ENCODE measurements around the gene CAPRIN1. TPM values are rescaled to one million over a fixed set of nuclear protein-coding genes. Genes with fewer than 3 reads are reported as not detected.

CAPRIN1 gene
- polyA plus RNA-seq, 1 of the 3 experiments (the other 2 are of a cell fraction) = 67.1 TPM

DNA sequence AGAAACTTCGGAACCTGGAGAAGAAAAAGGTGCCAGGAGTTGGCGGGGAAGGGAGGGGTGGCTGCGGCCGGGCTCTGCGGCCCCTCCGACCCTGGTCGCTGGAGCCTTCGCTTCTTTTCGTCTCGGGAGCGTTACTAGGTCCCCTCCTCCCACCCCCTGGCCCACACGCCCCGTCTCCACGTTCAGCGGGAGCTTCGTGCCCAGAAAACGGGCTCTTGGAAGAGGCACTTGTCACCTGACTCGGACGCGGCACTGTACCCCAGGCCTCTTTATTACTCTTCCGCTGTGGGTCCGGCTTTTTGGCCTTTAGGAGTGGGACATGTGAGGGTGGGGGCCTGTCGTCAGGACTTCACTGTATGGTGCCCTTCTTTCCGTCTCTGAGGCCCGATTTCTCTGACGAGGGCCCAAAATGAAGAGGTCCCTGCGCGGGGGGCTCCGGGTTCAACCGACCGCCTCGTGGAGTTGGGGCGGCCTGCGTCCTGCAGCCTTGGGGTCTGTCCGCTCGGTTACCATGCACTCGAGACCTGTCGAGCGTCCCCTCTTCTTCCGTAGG lies 1.2 kb downstream of the CAPRIN1 start:
- Histone ChIP-seq H3F3A (replicated peaks; ENCODE audit: insufficient read depth) (peaks cover 14% of the 10 kb centered on the region), H3K4me2 (peak overlapping the region; percentile 95)
- CTCF ChIA-PET = interaction anchor here (0.8 to 1.6 kb wide), 2 partner anchors 10 to 50 kb away, joined by 3 read pairs; no protein-coding TSS in a partner anchor

More for the DNA sequence above, 1.2 kb downstream of the CAPRIN1 start:
- WGBS (ENCODE audit: low lambda C conversion rate) = under 1% methylated on average over 26 of the region's 40 CpGs
- H3K4me3 ChIP-seq (ENCODE audit: low read depth in 2 of 2, low read length in 1 of 2) = peak overlapping the region; percentile 95
- DNase-seq = peak; percentile 44
- peaks cover 56% of the 10 kb centered on the region for H3K79me2 ChIP-seq (ENCODE audit: insufficient read depth)
- H3K9me3 ChIP-seq = no peaks in the 10 kb centered on the region
- H3K9me2 ChIP-seq = no peaks in the 10 kb centered on the region
- peak overlapping the region; percentile 97 for H3K27ac ChIP-seq (ENCODE audit: low read depth in 2 of 2, low read length in 1 of 2)
- H3K36me3 ChIP-seq (replicated peaks in 1 of 2; ENCODE audit: control insufficient read depth in 1 of 2, insufficient read depth in 2 of 2, low read length in 1 of 2) = peaks cover 26 to 45% of the 10 kb centered on the region in 2 experiments
- POLR2A ChIA-PET = interaction anchor here (1.0 kb wide), 1 partner anchor 108 kb away, joined by 4 read pairs; no protein-coding TSS in a partner anchor
- TF ChIP-seq ZBTB33 (IDR thresholded peaks at IDR 0.05; ENCODE audit: borderline replicate concordance, low read depth) (no peak), NRF1 (IDR thresholded peaks at IDR 0.05; ENCODE audit: low read depth, low read length) (no peak), FOSL2 (IDR thresholded peaks at IDR 0.05; ENCODE audit: borderline replicate concordance, low read depth) (no peak), TEAD4 (IDR thresholded peaks at IDR 0.05; ENCODE audit: borderline replicate concordance, insufficient read depth) (no peak), CTCF (IDR thresholded peaks at IDR 0.05) (no peak), CHD2 (IDR thresholded peaks at IDR 0.05; ENCODE audit: low read length, partially characterized antibody) (no peak), POLR2AphosphoS5 (IDR thresholded peaks at IDR 0.05; ENCODE audit: low read depth, low read length) (no peak), RXRA (IDR thresholded peaks at IDR 0.05; ENCODE audit: borderline replicate concordance, low read depth) (no peak), MXI1 (IDR thresholded peaks at IDR 0.05; ENCODE audit: low read depth, low read length) (no peak), RFX5 (IDR thresholded peaks at IDR 0.05; ENCODE audit: low read length) (no peak)
- TF ChIP-seq, protein P1, sequence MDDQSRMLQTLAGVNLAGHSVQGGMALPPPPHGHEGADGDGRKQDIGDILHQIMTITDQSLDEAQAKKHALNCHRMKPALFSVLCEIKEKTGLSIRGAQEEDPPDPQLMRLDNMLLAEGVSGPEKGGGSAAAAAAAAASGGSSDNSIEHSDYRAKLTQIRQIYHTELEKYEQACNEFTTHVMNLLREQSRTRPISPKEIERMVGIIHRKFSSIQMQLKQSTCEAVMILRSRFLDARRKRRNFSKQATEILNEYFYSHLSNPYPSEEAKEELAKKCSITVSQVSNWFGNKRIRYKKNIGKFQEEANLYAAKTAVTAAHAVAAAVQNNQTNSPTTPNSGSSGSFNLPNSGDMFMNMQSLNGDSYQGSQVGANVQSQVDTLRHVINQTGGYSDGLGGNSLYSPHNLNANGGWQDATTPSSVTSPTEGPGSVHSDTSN (IDR thresholded peaks at IDR 0.05) = no peak
- H4K20me1 ChIP-seq (ENCODE audit: insufficient read depth) = peaks cover 43% of the 10 kb centered on the region
- peak overlapping the region; percentile 99 for H3K9ac ChIP-seq
- peaks cover 13 to 69% of the 10 kb centered on the region in 2 experiments for H3K4me1 ChIP-seq (ENCODE audit: control insufficient read depth in 1 of 2, insufficient read depth in 2 of 2, low read depth in 1 of 2, low read length in 1 of 2)
- H3K27me3 ChIP-seq (ENCODE audit: insufficient read depth) = no peaks in the 10 kb centered on the region
- H2AFZ ChIP-seq (ENCODE audit: low read depth) = no peak overlapping the region
